Stimulated activated CD4-positive, alpha-beta T cell treated with anti-CD3 and anti-CD28 coated beads, Interleukin-4, amount 100 ng/mL, for 48 hours (primary cell): ENCODE data around the gene S100A10.

Source experiments
- DNase-seq, 2 donors: peaks; one replicate each; pipeline ENCODE4 v3.0.0-alpha.2; 2020; ENCODE audit warnings: low read depth in 2 of 2

S100A10 gene, protein sequence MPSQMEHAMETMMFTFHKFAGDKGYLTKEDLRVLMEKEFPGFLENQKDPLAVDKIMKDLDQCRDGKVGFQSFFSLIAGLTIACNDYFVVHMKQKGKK

DNA sequence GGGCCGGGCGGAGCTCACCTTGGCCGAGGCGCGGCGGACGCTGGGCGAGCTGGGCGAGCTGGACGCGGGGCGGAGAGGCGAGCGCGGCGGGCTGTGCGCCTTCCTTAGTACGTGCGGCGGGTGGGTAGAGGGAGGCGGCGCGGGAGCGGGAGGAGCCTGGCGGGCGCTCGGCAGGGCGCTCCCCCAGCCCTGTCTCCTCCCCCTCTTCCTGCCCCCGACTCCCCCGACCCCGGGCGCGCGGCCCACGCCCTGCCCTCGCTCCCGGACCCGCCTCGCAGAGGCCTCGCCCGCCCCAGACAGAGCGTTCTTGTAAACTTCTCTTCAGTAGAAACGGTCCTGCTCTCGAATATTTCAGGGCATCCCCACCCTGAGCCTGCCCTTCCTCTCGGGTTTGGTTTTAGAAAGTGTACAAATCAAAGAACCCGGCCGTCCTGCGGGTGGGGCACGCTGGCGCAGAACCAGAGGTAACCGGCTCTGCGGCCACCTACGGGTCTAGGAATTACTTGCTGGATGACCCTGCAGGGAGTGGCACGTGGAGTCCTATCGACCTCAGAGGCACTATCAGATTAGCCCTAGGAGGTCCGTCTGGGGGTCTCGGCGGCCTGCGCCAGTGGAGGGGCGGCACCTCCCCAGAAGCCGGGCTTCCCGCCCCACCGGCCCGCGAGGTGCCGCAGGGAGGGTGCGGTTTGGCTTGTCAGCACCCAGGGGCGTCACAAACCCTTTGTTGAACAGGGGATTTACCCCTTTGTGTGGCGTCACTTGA, at the start of gene S100A10:
S100A10 (minus strand) TSS at position 126 of the 763 bp plus-strand sequence. CDS start 7,629 bp downstream, outside the sequence.
- DNase-seq = peak; percentile 42 to 58

GRCh38 chr1:152042030-152042429, 48.4 kb upstream of the S100A10 start:
- DNase-seq = no peak

DNA sequence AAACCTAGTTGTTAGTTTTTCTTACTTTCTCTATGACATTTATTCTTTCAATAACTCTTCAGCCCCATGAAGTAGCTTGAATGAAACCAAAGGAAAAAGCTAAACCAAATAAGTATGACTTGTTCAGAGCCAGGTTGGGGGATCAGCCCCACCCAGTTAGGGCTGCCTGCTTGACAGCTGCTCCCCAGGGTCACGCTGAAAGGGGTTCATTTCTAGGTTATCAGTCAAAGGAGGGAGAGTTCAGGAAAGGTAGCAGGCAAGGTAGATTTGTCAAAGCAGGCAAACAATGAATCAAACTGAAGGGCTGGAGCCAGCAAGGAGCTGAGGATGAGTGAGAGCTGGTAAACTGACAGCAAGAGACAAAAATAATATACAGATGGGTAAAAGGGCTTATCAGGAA, 46.2 kb upstream of the S100A10 start:
- DNase-seq = no peak

- no peak for DNase-seq
Observed at GRCh38 chr1:152039461-152039860, 45.8 kb upstream of the S100A10 start.

GRCh38 chr1:152038871-152039270, 45.2 kb upstream of the S100A10 start:
- DNase-seq = no peak

DNA sequence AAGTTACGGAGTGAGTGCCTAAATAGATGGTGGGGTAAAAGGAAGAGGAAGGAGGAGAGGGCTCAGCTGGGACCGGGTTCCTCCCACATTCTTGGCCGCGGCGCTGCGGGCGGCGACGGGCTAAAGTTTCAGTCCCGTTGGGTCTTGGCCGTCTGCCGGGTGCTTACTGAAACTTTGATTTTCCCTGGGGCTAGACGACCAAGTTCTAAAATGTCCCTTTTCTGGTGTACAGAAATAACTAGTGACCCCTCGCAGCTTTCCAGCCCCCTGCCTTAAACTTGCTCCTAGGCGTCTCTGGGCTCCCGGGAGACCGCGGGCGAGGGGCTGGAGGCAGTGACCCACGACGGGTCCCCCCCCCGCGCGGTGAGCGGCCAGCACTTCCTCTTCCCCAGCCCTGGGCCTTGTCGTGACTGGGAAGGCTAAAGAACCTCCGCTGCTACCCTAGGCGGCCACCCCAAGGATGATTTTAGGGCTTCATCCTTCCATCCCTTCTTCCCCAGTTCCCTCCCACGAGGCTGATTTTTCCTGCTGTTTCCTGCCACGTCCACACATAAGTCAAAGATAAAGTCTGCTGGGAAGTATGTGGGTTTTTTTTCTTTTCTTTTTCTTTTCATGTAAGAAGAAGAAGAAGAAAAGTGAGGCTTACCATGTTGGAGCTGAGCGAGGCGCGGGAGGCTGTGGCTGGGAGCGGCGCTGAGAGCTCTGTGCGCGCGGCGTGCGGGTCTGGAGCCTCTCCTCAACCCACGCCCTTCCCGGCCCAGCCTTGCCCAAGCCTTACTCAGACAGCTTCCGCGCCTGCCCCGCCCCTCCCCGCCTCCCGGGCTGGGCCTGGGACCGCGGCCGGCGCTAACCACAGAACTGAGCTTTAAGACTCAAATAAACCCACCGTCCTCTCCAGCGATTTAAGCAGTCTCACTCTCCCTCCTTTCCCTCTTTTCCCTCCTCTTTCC, 42.9 kb upstream of the S100A10 start, which contains the start of gene S100A11:
S100A11 (minus strand) TSS at position 738 of the 950 bp plus-strand sequence; CDS start at position 649, 89 bp downstream.
- peak; percentile 80 to 86 for DNase-seq

GRCh38 chr1:152035539-152036266, 42.0 kb upstream of the S100A10 start:
- no peak for DNase-seq

- DNase-seq = peak; percentile 48 to 64
Observed at GRCh38 chr1:152034654-152035538, 41.2 kb upstream of the S100A10 start.

DNA sequence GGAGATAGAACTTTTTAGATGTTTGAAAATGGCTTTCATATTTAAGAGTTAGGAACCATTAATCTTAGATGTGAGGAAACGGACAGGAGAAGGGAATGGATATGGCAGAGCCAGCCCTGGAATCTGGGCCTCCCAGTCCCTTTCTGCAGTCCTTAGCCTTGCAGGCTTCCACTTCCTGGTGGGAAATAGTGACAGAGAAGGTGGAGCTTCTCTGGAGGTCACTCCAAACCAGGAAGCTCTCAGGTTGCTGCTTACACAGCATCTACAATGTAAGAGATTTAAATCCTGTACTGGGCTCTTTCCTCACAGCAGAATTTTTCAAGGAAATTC, 40.6 kb upstream of the S100A10 start:
- DNase-seq = no peak

DNA sequence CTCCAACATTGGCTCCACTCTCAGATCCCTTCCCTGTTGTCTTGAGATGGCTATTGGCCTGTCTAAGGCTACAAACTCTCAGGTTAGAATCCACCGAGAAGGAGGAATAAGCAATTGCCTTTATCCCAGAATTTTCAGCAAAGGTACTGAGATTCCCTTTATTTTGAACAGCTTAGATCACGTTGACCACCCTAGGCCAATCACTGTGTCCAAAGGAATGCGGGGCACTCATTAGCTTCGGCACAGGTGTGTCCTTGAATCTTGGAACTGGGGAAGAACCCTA, 36.2 kb upstream of the S100A10 start:
- no peak for DNase-seq

GRCh38 chr1:152029144-152029928, 35.7 kb upstream of the S100A10 start:
- DNase-seq = peak in 1 of 2 donors; percentile 12

- DNase-seq = no peak
Observed at GRCh38 chr1:152026895-152027294, 33.2 kb upstream of the S100A10 start.

GRCh38 chr1:152024223-152024622, 30.6 kb upstream of the S100A10 start:
- DNase-seq = no peak

- DNase-seq = no peak
Observed at GRCh38 chr1:152023221-152023620, 29.6 kb upstream of the S100A10 start.

- DNase-seq = no peak
Observed at GRCh38 chr1:152022474-152022873, 28.8 kb upstream of the S100A10 start.

DNA sequence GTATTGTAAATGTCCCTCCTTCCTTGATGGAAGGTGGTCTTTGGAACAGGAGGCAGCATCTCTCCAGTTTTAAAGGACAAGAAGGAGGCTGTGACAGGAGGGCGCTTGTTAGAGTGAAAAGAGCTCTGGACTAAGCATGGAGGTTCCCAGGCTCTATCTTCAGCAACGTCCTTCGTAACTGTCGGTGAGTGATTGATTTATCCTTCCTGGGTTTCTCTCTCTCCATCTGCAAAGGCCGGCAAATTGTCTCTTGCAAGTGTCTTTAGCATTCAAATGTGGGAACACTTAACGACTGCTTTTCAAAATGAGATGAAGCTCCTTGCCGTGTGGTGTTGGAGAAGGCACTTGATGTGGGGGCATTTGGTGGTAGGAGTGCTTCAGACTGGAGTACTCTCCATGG, 27.9 kb upstream of the S100A10 start:
- no peak for DNase-seq

DNA sequence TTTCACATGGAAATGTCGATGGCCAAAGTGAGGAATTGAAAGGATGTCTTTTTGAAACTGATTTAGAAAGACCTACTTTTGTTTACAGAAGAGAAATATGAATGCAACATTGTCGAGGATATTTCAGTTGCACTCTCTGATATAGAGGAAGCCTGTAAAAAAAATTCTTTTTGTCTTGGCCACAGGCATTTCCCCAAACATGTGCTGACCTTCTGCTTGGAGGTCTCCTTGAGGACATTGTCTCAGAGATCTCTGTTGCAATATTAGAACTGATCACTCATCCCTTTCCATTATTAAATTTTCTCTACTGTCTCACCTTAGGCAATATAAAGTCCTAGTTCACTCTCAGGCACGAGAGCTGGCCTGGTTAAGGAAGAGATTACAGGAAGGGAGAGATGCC, 27.2 kb upstream of the S100A10 start:
- DNase-seq = no peak

DNA sequence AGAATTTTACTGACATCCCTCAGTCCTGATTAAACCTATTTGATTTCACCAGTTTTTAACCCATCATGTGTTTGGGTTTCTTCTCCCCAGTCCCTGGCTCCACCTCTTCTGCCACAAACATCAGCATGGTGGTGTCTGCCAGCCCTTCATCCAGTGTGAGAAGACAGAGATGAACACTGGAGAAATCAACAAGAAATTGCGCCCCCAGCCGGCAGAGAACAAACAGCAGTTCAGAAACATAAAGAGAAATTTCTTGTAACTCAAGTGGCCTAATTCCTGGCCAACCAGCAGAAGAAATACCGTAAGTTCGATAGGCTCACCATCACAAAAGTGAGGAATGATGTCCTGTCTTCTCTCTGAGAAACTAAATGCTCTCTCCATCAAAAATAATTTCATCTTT, 24.9 kb upstream of the S100A10 start:
- peak in 1 of 2 donors; percentile 47 for DNase-seq

- DNase-seq = no peak
Observed at GRCh38 chr1:152015766-152016165, 22.1 kb upstream of the S100A10 start.

- no peak for DNase-seq
Observed at GRCh38 chr1:152014943-152015342, 21.3 kb upstream of the S100A10 start.
